Stimulated activated CD4-positive, alpha-beta T cell treated with anti-CD3 and anti-CD28 coated beads, Interleukin-2, amount 100 ng/mL, for 48 hours (primary cell): ENCODE results near the gene PCDH12.

Experiments used
- DNase-seq, 2 donors: peaks; one replicate each; pipeline ENCODE4 v3.0.0-alpha.2; 2020

The PCDH12 gene

GRCh38 chr5:141906517-141906916 is 51.5 kb downstream of the PCDH12 start:
- no peak for DNase-seq

DNA sequence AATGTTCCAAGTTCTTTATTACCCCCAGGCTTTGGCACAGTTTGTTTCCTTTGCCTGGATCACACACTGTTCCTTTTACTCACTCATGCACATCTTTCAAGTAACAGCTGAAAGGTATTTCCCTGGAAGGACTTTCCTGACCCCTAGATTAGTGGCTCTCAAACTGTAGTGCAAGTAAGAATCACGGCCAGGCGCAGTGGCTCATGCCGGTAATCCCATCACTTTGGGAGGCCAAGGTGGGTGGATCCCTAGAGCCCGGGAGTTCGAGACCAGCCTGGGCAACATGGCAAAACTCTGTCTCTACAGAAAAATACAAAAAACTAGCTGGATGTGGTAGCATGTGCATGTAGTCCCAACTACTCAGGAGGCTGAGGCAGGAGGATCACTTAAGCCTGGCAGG is 53.5 kb downstream of the PCDH12 start:
- no peak for DNase-seq

DNA sequence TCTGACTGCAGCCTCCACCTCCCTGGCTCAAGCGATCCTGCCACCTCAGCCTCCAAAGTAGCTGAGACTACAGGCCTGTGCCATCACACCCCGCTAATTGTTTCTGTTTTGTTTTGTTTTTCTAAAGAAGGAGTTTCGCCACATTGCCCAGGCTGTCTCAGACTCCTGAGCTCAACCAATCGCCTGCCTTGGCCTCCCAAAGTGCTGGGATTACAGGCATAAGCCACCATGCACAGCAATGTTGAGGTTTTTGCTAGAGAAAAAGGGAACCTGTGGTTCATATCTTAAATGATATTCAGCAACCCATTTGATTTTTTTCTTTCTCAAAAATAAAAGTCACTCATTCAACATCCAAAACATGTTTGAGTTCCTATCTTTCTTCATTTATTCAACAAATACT is 54.7 kb downstream of the PCDH12 start:
- no peak for DNase-seq

DNA sequence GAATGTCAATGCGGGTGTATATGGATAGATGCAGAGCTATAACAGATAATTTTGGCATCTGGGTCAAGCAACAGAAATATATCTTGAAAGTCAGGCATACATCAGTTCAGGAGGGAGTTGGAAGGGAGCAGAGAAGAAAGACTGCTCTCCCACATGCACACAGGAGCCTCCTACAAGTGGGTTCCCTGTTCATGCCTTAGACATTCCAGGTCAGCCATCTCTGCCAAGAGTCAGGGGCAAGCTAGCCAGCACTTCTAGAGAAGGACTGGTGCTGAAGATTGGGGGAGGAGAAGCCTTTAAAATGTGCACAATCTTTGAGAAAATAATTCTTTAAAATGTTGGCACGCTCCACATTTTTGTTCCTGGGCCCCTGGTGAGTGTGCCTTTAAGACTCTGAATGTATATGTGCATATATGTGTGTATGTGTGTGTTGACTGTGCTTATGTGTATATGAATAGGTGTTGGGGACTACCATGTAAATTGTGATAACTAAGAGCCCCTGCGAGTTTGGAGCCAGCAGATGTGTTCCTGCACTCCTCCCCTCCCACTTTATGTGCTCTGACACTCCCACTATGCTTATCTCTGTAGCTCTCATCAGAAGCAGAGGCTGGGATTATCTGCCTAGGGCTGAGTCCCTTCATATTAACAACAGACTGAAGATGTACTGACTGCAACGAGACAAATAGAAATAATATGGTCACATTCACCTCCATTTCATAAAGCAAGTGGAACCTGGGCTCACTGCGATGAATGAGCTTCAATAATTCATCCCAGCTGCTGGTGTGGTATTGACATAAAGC is 55.8 kb downstream of the PCDH12 start:
- no peak for DNase-seq

DNA sequence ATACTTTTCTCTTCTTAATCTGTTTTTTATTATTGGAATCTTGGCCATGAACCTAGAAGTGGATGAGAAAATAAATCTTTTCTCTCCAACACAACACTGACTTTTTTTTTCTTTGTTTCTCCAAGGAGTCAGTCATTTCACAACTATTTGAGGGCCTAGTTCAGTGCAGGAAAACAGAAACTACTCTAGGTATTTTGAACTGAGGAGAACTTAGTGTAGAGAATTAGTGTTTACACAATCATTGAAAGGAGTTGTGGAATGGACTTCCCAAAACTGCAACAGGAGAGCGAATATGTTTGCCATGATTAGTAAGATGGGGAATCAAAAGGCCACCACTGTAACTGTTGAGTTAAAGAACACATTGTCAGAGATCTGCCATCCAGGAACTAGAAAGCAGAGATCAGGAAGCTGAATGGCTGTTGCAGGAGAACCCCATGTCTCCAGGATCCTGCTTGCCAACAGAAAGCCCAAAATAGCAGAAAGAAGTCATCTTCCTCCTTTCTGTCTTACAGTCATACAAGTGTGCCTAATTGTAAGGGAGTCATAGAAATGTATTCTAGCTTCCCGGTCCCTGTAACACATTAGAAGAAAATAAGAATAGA is 59.5 kb downstream of the PCDH12 start:
- DNase-seq: no peak

GRCh38 chr5:141897425-141897824 is 60.6 kb downstream of the PCDH12 start:
- no peak for DNase-seq
